Stimulated activated CD8-positive, alpha-beta memory T cell treated with anti-CD3 and anti-CD28 coated beads, Interleukin-2, amount 100 ng/mL, for 1 hour (primary cell): ENCODE measurements around the gene FSTL4.
"Not testable (repeated sequence)": the region's sequence is repeated elsewhere in the genome, so short reads cannot be mapped to it uniquely, and the experiment has no call there.

Experiments used
- DNase-seq, 2 donors: peaks; one replicate each; pipeline ENCODE4 v3.0.0-alpha.2; 2020; ENCODE audit warnings: low read depth in 2 of 2

The FSTL4 gene

GRCh38 chr5:133552925-133553525 lies 59.3 kb downstream of the FSTL4 start:
- peak in 1 of 2 donors; percentile 16 for DNase-seq

- no peak for DNase-seq
These were observed 65.8 kb downstream of the FSTL4 start for GRCh38 chr5:133546500-133546899.

- no peak for DNase-seq
These were observed 68.0 kb downstream of the FSTL4 start for GRCh38 chr5:133544346-133544745.

GRCh38 chr5:133539818-133540217 lies 72.5 kb downstream of the FSTL4 start:
- DNase-seq, result no peak

GRCh38 chr5:133538718-133539117 lies 73.6 kb downstream of the FSTL4 start:
- DNase-seq, result no peak

- not testable (repeated sequence) for DNase-seq
These were observed 77.0 kb downstream of the FSTL4 start for GRCh38 chr5:133535241-133535929.

- no peak for DNase-seq
These were observed 77.8 kb downstream of the FSTL4 start for GRCh38 chr5:133534566-133534965.

- no peak for DNase-seq
These were observed 78.8 kb downstream of the FSTL4 start for GRCh38 chr5:133533541-133533940.

- no peak for DNase-seq
These were observed 80.7 kb downstream of the FSTL4 start for GRCh38 chr5:133531594-133531993.

- no peak for DNase-seq
These were observed 81.2 kb downstream of the FSTL4 start for GRCh38 chr5:133531178-133531577.

- no peak for DNase-seq
These were observed 82.1 kb downstream of the FSTL4 start for GRCh38 chr5:133530270-133530669.

- DNase-seq, result no peak
These were observed 83.5 kb downstream of the FSTL4 start for GRCh38 chr5:133528841-133529240.

- DNase-seq, result no peak
These were observed 85.0 kb downstream of the FSTL4 start for GRCh38 chr5:133527311-133527710.

- no peak for DNase-seq
These were observed 86.0 kb downstream of the FSTL4 start for GRCh38 chr5:133526368-133526767.

- no peak for DNase-seq
These were observed 87.2 kb downstream of the FSTL4 start for GRCh38 chr5:133525126-133525525.

- DNase-seq, result no peak
These were observed 87.7 kb downstream of the FSTL4 start for GRCh38 chr5:133524666-133525065.

GRCh38 chr5:133523961-133524586 lies 88.3 kb downstream of the FSTL4 start:
- no peak for DNase-seq

GRCh38 chr5:133523013-133523658 lies 89.2 kb downstream of the FSTL4 start:
- DNase-seq, result no peak

GRCh38 chr5:133521801-133522200 lies 90.5 kb downstream of the FSTL4 start:
- no peak for DNase-seq

GRCh38 chr5:133520991-133521706 lies 91.2 kb downstream of the FSTL4 start:
- no peak for DNase-seq

GRCh38 chr5:133520062-133520461 lies 92.3 kb downstream of the FSTL4 start:
- no peak for DNase-seq

- no peak for DNase-seq
These were observed 93.2 kb downstream of the FSTL4 start for GRCh38 chr5:133519191-133519590.
